HepG2 (cell line): ENCODE data around the gene TEC. TPM values are rescaled to one million over a fixed set of nuclear protein-coding genes. Genes with fewer than 3 reads are reported as not detected.
A peak's percentile ranks its signal among the peaks of the same experiment; 100 is the strongest.

Experiments
- ATAC-seq: fragments of 200-7000 bp; cut with Tn5 transposase; 3 replicates; pipeline ENCODE4 v1.9.1; 2020; ENCODE audit warnings: mild to moderate bottlenecking, moderate library complexity
- BruUV-seq: library from RNA; stranded (reverse); fragments of 400-500 nt; replicated peaks from 2 replicates; lab custom pipeline; 2021; lab: Mats Ljungman, UMichigan
- CTCF ChIA-PET: fragments of 300-600 bp; formaldehyde crosslinking; extraction: SDS; loops from one replicate; lab custom pipeline; 2021; ENCODE audit warnings: low total read pairs, inconsistent platforms, low intra/inter-chr PET ratio; lab: Yijun Ruan, JAX
- POLR2A ChIA-PET: fragments of 350-600 bp; sonication (Branson Sonifier 250); formaldehyde crosslinking; loops from one replicate; lab custom pipeline; 2020; ENCODE audit warnings: antibody characterized with exemption, inconsistent platforms; lab: Yijun Ruan, JAX
- DNase-seq: peaks from one replicate; pipeline ENCODE4 v3.0.0-alpha.2; 2015; ENCODE audit warnings: low spot score
- FAIRE-seq: peaks from 3 replicates; lab custom pipeline; 2011; peaks lifted over from hg19 to GRCh38; lab: Jason Lieb, UNC
- H2AFZ ChIP-seq: one replicate; pipeline ENCODE4 v1.6.1; 2011; ENCODE audit warnings: low read length, inconsistent platforms
- H3K27ac ChIP-seq: fragments of 300-600 bp; 3 replicates; pipeline ENCODE4 v1.8.0; 2011; ENCODE audit warnings: mixed run types, mild to moderate bottlenecking, mixed read lengths, low read length, inconsistent platforms; ENCODE audit not compliant: insufficient read depth; ENCODE audit errors: extremely low read length
- H3K27me3 ChIP-seq, 2 experiments: fragments of 200-600 bp in 1 of 2; 2 replicates in 1 of 2; 3 replicates in 1 of 2; pipeline versions ENCODE4 v1.6.0 to v1.8.0; 2011; ENCODE audit warnings: low read length in 2 of 2, mild to moderate bottlenecking in 2 of 2, moderate library complexity in 2 of 2, inconsistent platforms in 1 of 2; ENCODE audit not compliant: insufficient read depth in 2 of 2, control insufficient read depth in 1 of 2
- H3K36me3 ChIP-seq, 2 experiments: fragments of 200-600 bp in 1 of 2; replicated peaks in 1 of 2; 2 replicates in 1 of 2; 3 replicates in 1 of 2; pipeline versions ENCODE4 v1.5.1 to v1.8.0; 2011; ENCODE audit warnings: low read length in 2 of 2, inconsistent platforms in 1 of 2; ENCODE audit not compliant: insufficient read depth in 2 of 2, control insufficient read depth in 1 of 2
- H3K4me1 ChIP-seq: 2 replicates; pipeline ENCODE4 v1.5.1; 2012; ENCODE audit warnings: low read length, inconsistent platforms; ENCODE audit not compliant: insufficient read depth
- H3K4me2 ChIP-seq: 2 replicates; pipeline ENCODE4 v1.6.0; 2011; ENCODE audit warnings: low read depth, low read length, inconsistent platforms
- H3K4me3 ChIP-seq, 3 experiments: fragments of 200-600 bp in 1 of 3; sonication (generic), shearing (Covaris generic) in 1 of 3; replicated peaks in 1 of 3; 2 replicates each; pipeline ENCODE4 v1.5.1; 2011 to 2016; ENCODE audit warnings: low read length in 3 of 3, inconsistent platforms in 2 of 3, low read depth in 2 of 3, mild to moderate bottlenecking in 2 of 3, control low read depth in 1 of 3, mixed read lengths in 1 of 3; ENCODE audit not compliant: insufficient read depth in 1 of 3
- H3K79me2 ChIP-seq: one replicate; pipeline ENCODE4 v1.6.1; 2011; ENCODE audit warnings: low read length, inconsistent platforms; ENCODE audit not compliant: insufficient read depth
- H3K9ac ChIP-seq: 2 replicates; pipeline ENCODE4 v1.6.0; 2011; ENCODE audit warnings: mild to moderate bottlenecking, low read depth, low read length, inconsistent platforms; ENCODE audit not compliant: insufficient read depth
- H3K9me3 ChIP-seq: 2 replicates; pipeline ENCODE4 v1.5.1; 2012; ENCODE audit warnings: mild to moderate bottlenecking, low read length
- H4K20me1 ChIP-seq: 2 replicates; pipeline ENCODE4 v1.6.0; 2011; ENCODE audit warnings: inconsistent platforms, mild to moderate bottlenecking, low read length, moderate library complexity; ENCODE audit not compliant: insufficient read depth
- POLR2AphosphoS5 ChIP-seq: IDR thresholded peaks from 2 replicates; pipeline ENCODE4 v1.6.1; 2012; ENCODE audit warnings: low read depth, low read length
- SKI ChIP-seq: fragments of 450-650 bp; IDR thresholded peaks from one replicate; pipeline ENCODE4 v1.6.1; 2018; ENCODE audit warnings: mild to moderate bottlenecking; ENCODE audit not compliant: partially characterized antibody
- ZNF138 ChIP-seq: sonication (generic); formaldehyde crosslinking; IDR thresholded peaks from 2 replicates; pipeline ENCODE4 v1.5.0; 2020; ENCODE audit warnings: mild to moderate bottlenecking, low read depth, missing genetic modification reagents
- ZNF547 ChIP-seq: sonication (generic); formaldehyde crosslinking; IDR thresholded peaks from 2 replicates; pipeline ENCODE4 v1.5.1; 2020; ENCODE audit warnings: mild to moderate bottlenecking, missing genetic modification reagents
- ZNF577 ChIP-seq: sonication (generic); formaldehyde crosslinking; IDR thresholded peaks from 2 replicates; pipeline ENCODE4 v1.4.0; 2020; ENCODE audit warnings: mild to moderate bottlenecking, low read depth, missing genetic modification reagents, borderline replicate concordance
- WGBS: methylation state at CpG from one replicate; pipeline ENCODE4 v1.1.6; 2017; ENCODE audit warnings: low lambda C conversion rate; 5-methylcytosine and 5-hydroxymethylcytosine counted together
- in situ Hi-C: cut with HindIII; loops from 2 replicates; pipeline ENCODE4 v1.10.0; 2017; ENCODE audit warnings: low pct_unique_long_range_greater_than_20kb; ENCODE audit not compliant: extremely low pct_ligation_motif_present
- intact Hi-C: fragments of 100-400 bp; cut with micrococcal nuclease; formaldehyde crosslinking; loops from one replicate; pipeline ENCODE4 v1.10.0; 2022; ENCODE audit not compliant: unreplicated experiment
- polyA plus RNA-seq, 8 experiments: library from polyadenylated mRNA; depleted of rRNA in 3 of 8; stranded (reverse) in 7 of 8; unstranded in 1 of 8; fragments of >200 nt; fragmentation: Illumina TruSeq in 4 of 8; extraction: Trizol in 4 of 8; gene quantifications; 2 replicates each; pipeline versions ENCODE4 v1.2.1 to v1.2.3, GENCODE V29; 2011 to 2016; ENCODE audit warnings: low read depth in 4 of 8, missing spikeins in 1 of 8, mixed read lengths in 1 of 8; ENCODE audit not compliant: insufficient read depth in 1 of 8
- total RNA-seq, 5 experiments: library from RNA; depleted of rRNA; stranded (reverse); fragments of >200 nt; fragmentation: Illumina TruSeq; extraction: Trizol; gene quantifications; 2 replicates each; pipeline ENCODE4 v1.2.3, GENCODE V29; 2016; ENCODE audit warnings: low read depth in 1 of 5
- TF ChIP-seq, protein P1 (sequence below): sonication (generic); formaldehyde crosslinking; IDR thresholded peaks from 2 replicates; pipeline ENCODE4 v1.9.0; 2021; ENCODE audit warnings: missing genetic modification reagents, borderline replicate concordance
- TF ChIP-seq, protein P2 (sequence below): sonication (generic); formaldehyde crosslinking; IDR thresholded peaks from 2 replicates; pipeline ENCODE4 v1.4.0; 2020; ENCODE audit warnings: mild to moderate bottlenecking, missing genetic modification reagents

Gene TEC
- total and polyA plus RNA-seq, 2 of the 13 experiments (the other 11 are each of a cell fraction or from before 2014, with no cell fraction given) = 0.05 to 0.20 TPM

DNA sequence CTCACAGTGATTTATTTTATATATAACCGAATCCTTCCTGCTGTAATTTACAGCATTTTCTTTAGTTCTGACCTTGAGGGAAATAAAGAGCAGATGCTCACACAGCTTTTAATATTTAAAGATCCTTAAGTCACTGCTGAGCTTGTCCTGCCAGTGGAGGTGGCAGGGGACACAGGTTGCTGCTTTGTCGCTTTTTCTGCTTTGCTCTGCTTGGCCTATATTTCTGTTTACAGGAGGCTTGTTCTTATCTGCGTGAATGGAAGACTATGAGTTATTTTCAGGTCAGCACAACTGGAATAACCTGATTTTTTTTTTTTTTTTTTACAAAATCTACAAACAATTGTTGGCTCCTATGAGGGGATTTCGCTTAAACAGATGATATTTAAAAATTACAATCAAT lies 137.9 kb downstream of the TEC start (continued):
- TF ChIP-seq, protein P1, sequence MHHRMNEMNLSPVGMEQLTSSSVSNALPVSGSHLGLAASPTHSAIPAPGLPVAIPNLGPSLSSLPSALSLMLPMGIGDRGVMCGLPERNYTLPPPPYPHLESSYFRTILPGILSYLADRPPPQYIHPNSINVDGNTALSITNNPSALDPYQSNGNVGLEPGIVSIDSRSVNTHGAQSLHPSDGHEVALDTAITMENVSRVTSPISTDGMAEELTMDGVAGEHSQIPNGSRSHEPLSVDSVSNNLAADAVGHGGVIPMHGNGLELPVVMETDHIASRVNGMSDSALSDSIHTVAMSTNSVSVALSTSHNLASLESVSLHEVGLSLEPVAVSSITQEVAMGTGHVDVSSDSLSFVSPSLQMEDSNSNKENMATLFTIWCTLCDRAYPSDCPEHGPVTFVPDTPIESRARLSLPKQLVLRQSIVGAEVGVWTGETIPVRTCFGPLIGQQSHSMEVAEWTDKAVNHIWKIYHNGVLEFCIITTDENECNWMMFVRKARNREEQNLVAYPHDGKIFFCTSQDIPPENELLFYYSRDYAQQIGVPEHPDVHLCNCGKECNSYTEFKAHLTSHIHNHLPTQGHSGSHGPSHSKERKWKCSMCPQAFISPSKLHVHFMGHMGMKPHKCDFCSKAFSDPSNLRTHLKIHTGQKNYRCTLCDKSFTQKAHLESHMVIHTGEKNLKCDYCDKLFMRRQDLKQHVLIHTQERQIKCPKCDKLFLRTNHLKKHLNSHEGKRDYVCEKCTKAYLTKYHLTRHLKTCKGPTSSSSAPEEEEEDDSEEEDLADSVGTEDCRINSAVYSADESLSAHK = no peak
- TF ChIP-seq, all 625 proteins: peak for 0

DNA sequence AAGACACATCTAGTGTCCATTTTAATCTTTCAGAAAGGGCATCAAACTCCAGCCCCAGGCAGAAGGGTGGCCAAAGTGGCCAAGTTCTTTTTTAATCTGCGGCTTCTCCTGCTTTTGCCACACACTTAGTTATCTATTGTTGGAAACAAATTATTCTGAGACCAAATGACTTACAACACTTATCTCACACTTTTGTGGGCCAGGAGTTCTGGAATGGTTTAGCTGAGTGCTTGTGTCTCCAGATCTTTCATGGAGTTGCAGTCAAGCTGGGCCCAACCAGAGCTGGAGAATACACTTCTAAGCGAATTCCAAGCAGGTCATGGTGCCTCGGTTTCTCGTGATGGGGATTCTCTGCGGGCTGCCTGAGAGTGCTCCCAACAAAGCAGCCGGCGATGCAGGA lies 139.5 kb downstream of the TEC start:
- no peaks in the 10 kb centered on the region for H4K20me1 ChIP-seq
- no TSS peak for BruUV-seq
- 47% methylated on average over 5 of the region's 7 CpGs for WGBS
- no peaks in the 10 kb centered on the region for H3K79me2 ChIP-seq
- no peaks in the 10 kb centered on the region for H3K27me3 ChIP-seq
- ChIA-PET CTCF (no interaction called here), POLR2A (no interaction called here)
- FAIRE-seq (no peak), ATAC-seq (no peak), DNase-seq (no peak)
- H3K4me1 ChIP-seq = no peaks in the 10 kb centered on the region
- no peak overlapping the region for H3K4me3 ChIP-seq
- H3K9me3 ChIP-seq = no peaks in the 10 kb centered on the region
- H3K4me2 ChIP-seq = no peak overlapping the region
- intact Hi-C loops (no loop called here), in situ Hi-C loops (loop anchor here (10.0 kb wide), 1 partner anchor 415 kb away; no protein-coding TSS in a partner anchor)
- no peak overlapping the region for H3K27ac ChIP-seq
- no peaks in the 10 kb centered on the region for H3K36me3 ChIP-seq
- H3K9ac ChIP-seq = no peak overlapping the region
- H2AFZ ChIP-seq = no peak overlapping the region
- no peak for TF ChIP-seq ZNF138

DNA sequence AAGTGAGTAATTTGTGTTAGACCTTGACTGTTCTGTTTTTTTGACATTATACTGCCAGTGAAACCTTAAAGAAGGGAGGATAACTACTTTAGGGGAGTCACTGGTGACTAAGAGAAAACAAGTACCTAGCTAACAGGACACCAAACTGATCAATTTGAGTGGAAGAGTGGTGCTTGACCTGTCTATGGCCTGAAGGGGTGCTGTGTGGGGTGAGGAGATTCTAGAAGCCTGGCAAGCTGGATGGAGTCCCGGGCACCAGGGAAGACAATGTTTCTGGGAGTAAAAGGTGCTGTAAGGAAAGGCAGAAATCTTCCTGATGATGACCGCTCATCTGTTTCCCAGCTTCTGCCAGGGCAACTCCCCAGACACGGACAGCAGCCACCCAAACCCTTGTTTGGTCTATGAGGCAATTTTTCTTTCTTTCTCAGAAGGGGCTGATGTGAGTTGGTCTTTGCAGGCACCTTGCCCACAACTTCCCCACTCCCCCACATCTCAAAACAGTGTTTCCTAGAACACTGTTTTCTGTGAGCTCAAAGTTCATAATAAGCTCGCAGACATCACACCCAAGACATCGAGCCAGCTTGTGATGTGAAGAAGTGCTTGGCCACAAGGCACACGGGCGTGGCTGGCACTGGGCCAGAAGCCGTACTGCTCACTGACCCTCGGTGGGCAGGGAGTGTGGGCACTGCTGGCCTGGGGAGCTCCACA lies 140.2 kb downstream of the TEC start:
- no peak overlapping the region for H3K9ac ChIP-seq
- no peak overlapping the region for H3K27ac ChIP-seq
- DNase-seq (no peak), ATAC-seq (peak; percentile 77), FAIRE-seq (no peak)
- no peaks in the 10 kb centered on the region for H3K9me3 ChIP-seq
- H3K4me1 ChIP-seq = no peaks in the 10 kb centered on the region
- WGBS = 32% methylated on average over 9 of the region's 9 CpGs
- no peaks in the 10 kb centered on the region for H3K27me3 ChIP-seq
- ChIA-PET CTCF (interaction anchor here (2.7 kb wide), 1 partner anchor 417 kb away, joined by 10 read pairs; no protein-coding TSS in a partner anchor), POLR2A (no interaction called here)
- H3K79me2 ChIP-seq = no peaks in the 10 kb centered on the region
- in situ Hi-C loops (loop anchor here (10.0 kb wide), 1 partner anchor 415 kb away; no protein-coding TSS in a partner anchor), intact Hi-C loops (no loop called here)
- no TSS peak for BruUV-seq
- no peaks in the 10 kb centered on the region for H3K36me3 ChIP-seq
- H3K4me3 ChIP-seq = no peak overlapping the region
- H4K20me1 ChIP-seq = no peaks in the 10 kb centered on the region
- no peak overlapping the region for H3K4me2 ChIP-seq
- no peak overlapping the region for H2AFZ ChIP-seq
- TF ChIP-seq SKI (no peak), ZNF577 (CRISPR knock-in tag) (no peak), ZNF547 (no peak), POLR2AphosphoS5 (no peak)
- TF ChIP-seq, protein P2, sequence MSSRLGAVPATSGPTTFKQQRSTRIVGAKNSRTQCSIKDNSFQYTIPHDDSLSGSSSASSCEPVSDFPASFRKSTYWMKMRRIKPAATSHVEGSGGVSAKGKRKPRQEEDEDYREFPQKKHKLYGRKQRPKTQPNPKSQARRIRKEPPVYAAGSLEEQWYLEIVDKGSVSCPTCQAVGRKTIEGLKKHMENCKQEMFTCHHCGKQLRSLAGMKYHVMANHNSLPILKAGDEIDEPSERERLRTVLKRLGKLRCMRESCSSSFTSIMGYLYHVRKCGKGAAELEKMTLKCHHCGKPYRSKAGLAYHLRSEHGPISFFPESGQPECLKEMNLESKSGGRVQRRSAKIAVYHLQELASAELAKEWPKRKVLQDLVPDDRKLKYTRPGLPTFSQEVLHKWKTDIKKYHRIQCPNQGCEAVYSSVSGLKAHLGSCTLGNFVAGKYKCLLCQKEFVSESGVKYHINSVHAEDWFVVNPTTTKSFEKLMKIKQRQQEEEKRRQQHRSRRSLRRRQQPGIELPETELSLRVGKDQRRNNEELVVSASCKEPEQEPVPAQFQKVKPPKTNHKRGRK = no peak
